Activated CD4-positive, alpha-beta T cell treated with anti-CD3 and anti-CD28 coated beads for 36 hours (primary cell): Measurements from ENCODE around the gene EPB41L2. TPM values are rescaled to one million over a fixed set of nuclear protein-coding genes. Genes with fewer than 3 reads are reported as not detected.

Experiments used
- ATAC-seq: fragments of 200-7000 bp; cut with Tn5 transposase; one replicate; pipeline ENCODE4 v1.10.0; 2021; ENCODE audit warnings: mild to moderate bottlenecking, moderate library complexity
- CTCF ChIA-PET: fragments of 350-600 bp; sonication (Branson Sonifier 250); formaldehyde crosslinking; loops from one replicate; lab custom pipeline; 2021; ENCODE audit warnings: antibody characterized with exemption; lab: Charles Lee
- POLR2A ChIA-PET: fragments of 350-600 bp; sonication (Branson Sonifier 250); formaldehyde crosslinking; loops from one replicate; lab custom pipeline; 2021; ENCODE audit warnings: antibody characterized with exemption, inconsistent platforms; lab: Charles Lee
- DNase-seq: peaks from one replicate; pipeline ENCODE4 v3.0.0-alpha.2; 2020
- H3K27ac Mint-ChIP-seq: one replicate; pipeline ENCODE4 v1.8.0; 2021; ENCODE audit warnings: mixed read lengths
- H3K27me3 Mint-ChIP-seq: one replicate; pipeline ENCODE4 v1.8.0; 2021; ENCODE audit warnings: mixed read lengths
- H3K36me3 Mint-ChIP-seq: one replicate; pipeline ENCODE4 v1.8.0; 2021; ENCODE audit warnings: low read depth, mixed read lengths
- H3K4me1 Mint-ChIP-seq: one replicate; pipeline ENCODE4 v1.8.0; 2021; ENCODE audit warnings: mixed read lengths
- H3K4me3 Mint-ChIP-seq: one replicate; pipeline ENCODE4 v1.8.0; 2021; ENCODE audit warnings: mild to moderate bottlenecking, moderate library complexity, mixed read lengths
- H3K9me3 Mint-ChIP-seq: one replicate; pipeline ENCODE4 v1.8.0; 2021; ENCODE audit warnings: low read depth, mixed read lengths
- intact Hi-C, 2 experiments: fragments of 100-400 bp; cut with DNase I in 1 of 2; cut with micrococcal nuclease in 1 of 2; formaldehyde crosslinking; loops; one replicate each; pipeline versions ENCODE4 v1.14.2 to v1.15.1; 2022 to 2024; cut with DNase I, micrococcal nuclease
- total RNA-seq, 2 experiments: library from RNA; stranded (reverse); gene quantifications; one replicate each; pipeline ENCODE4 v1.2.3, GENCODE V29; 2021

Gene EPB41L2
- total RNA-seq, 2 experiments from 2014 or later: 33.3 to 43.4 TPM

DNA sequence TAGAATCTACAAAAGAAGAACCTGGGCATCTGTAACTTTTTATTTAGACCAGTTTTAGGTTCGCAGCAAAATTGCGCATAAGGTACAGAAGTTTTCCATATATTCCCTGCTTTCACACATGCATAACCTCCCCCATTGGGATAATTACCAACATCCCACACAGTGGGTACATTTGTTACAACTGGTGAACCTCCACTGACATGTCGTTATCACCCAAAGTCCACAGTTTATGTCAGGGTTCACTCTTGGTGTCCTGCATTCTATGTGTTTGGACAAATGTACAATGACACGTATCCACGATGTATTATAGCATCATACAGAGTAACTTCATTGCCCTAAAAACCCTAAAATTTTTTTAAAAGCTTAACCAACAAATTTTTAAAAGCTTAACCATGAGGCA lies 126.1 kb downstream of the EPB41L2 start:
- H3K9me3 Mint-ChIP-seq: no peaks in the 10 kb centered on the region
- H3K4me3 Mint-ChIP-seq: no peak overlapping the region
- H3K27ac Mint-ChIP-seq: no peak overlapping the region
- no peaks in the 10 kb centered on the region for H3K27me3 Mint-ChIP-seq
- ChIA-PET CTCF (no interaction called here), POLR2A (no interaction called here)
- intact Hi-C loops: no loop called here
- ATAC-seq: no peak
- no peaks in the 10 kb centered on the region for H3K4me1 Mint-ChIP-seq
- DNase-seq: no peak
- no peaks in the 10 kb centered on the region for H3K36me3 Mint-ChIP-seq

DNA sequence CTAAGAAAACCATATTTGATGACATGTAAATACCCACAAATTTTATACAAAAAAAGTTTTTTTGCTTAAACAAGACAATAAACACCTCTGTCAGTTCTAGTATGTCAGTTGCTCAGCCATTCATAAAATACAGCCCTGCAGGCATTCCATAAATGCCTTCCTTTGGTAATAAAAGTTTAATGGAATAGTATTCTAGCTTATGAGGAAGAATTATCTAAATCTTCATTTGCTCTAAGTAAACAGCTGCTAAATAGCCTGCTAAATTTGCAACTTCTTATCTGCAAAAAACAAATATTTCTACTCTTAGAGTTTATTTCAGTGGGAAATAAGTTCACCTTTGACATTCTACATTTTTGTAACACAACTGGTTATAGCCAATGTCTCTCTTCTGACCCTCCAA lies 127.1 kb downstream of the EPB41L2 start:
- ATAC-seq (no peak), DNase-seq (no peak)
- H3K27me3 Mint-ChIP-seq: no peaks in the 10 kb centered on the region
- no peak overlapping the region for H3K27ac Mint-ChIP-seq
- ChIA-PET CTCF (interaction anchor here (0.7 kb wide), 1 partner anchor 60 kb away, joined by 3 read pairs; no protein-coding TSS in a partner anchor), POLR2A (no interaction called here)
- H3K4me3 Mint-ChIP-seq: no peak overlapping the region
- no peaks in the 10 kb centered on the region for H3K9me3 Mint-ChIP-seq
- peaks cover 1% of the 10 kb centered on the region for H3K36me3 Mint-ChIP-seq
- intact Hi-C loops: no loop called here
- H3K4me1 Mint-ChIP-seq: no peaks in the 10 kb centered on the region

DNA sequence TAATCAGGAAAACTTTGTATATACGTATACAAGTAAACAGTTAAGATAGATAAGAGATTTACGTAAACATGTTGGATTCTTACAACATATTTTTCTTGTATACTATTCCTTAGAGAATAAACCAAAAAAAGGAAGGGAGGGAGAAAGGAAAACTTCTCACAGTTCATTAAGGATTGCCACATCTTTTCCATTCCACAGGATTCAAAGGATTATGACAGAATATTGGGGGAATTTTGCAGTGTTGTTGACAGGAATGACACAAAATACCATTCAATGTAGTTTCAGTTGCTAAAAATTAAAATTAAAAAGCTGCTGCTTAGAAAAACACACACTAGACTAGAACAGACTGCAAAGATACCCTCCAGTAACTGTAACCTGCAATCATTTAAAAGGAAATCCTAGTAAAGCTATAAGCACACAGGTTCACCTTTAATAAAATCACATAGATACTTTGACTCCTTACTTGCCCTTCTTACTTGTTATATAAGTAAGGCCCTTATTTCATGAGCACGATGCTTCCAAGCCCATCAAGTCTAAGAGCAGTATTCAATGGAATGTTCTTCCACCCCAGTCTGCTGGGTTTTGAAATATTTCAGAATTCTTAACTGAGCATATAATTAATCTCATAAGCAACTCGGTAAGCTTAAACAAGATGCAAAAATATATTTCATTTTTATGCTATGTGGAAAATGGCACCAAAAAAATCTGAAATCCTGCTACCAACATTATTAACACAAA lies 128.0 kb downstream of the EPB41L2 start:
- H3K4me1 Mint-ChIP-seq: no peaks in the 10 kb centered on the region
- ATAC-seq (no peak), DNase-seq (no peak)
- H3K4me3 Mint-ChIP-seq: no peak overlapping the region
- ChIA-PET CTCF (no interaction called here), POLR2A (no interaction called here)
- no peak overlapping the region for H3K27ac Mint-ChIP-seq
- no peaks in the 10 kb centered on the region for H3K9me3 Mint-ChIP-seq
- intact Hi-C loops: no loop called here
- H3K36me3 Mint-ChIP-seq: peaks cover 1% of the 10 kb centered on the region
- no peaks in the 10 kb centered on the region for H3K27me3 Mint-ChIP-seq

DNA sequence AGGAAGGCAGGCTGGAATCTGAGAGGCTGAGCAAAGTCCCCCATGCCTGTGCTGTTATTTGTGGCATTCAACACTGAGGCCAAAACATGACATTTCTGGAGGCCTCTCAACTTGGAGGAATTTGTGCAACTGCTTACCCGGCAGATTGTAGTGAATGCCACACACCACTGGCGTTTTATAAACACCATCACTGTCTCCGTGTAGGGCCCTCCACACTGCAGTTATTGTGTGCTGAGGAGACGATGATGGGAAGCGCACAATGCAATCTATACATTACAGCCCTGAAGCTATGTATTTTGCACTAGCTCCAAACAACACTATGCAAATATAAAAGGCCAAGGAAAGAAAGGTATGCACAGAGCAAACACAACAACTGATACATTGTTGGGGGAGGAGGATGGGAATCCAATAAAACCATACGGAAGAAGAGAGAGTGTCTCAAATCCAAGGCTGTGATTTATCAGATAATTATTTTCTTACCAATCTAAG lies 129.3 kb downstream of the EPB41L2 start:
- DNase-seq (no peak), ATAC-seq (no peak)
- H3K27ac Mint-ChIP-seq: no peak overlapping the region
- intact Hi-C loops: no loop called here
- no peaks in the 10 kb centered on the region for H3K4me1 Mint-ChIP-seq
- H3K4me3 Mint-ChIP-seq: no peak overlapping the region
- no peaks in the 10 kb centered on the region for H3K9me3 Mint-ChIP-seq
- ChIA-PET POLR2A (no interaction called here), CTCF (no interaction called here)
- H3K27me3 Mint-ChIP-seq: no peaks in the 10 kb centered on the region
- H3K36me3 Mint-ChIP-seq: peaks cover 1% of the 10 kb centered on the region

DNA sequence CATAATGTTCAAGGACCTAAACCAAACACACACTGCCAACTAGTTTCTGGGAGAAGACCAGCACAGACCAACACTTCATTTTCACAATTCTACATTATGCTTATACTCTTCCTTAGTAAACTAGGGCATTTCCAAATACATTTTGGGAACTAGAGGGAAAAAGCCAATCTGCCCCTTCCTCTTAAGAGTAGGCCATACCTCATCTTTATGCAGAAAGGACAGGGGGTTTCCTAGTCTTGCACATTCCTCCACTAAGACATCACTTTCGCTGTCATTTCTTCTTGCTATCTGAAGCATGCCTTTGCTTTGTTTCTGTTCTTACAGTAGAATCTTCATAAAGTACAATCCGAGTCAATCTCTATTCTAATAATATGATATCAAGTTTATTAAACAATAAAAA lies 130.1 kb downstream of the EPB41L2 start:
- no peak for DNase-seq
- Mint-ChIP-seq H3K27me3 (no peaks in the 10 kb centered on the region), H3K9me3 (no peaks in the 10 kb centered on the region), H3K4me1 (no peaks in the 10 kb centered on the region), H3K27ac (no peak overlapping the region), H3K36me3 (peaks cover 1% of the 10 kb centered on the region), H3K4me3 (no peak overlapping the region)
- ChIA-PET POLR2A (no interaction called here), CTCF (no interaction called here)
- intact Hi-C loops: no loop called here
- ATAC-seq: no peak

DNA sequence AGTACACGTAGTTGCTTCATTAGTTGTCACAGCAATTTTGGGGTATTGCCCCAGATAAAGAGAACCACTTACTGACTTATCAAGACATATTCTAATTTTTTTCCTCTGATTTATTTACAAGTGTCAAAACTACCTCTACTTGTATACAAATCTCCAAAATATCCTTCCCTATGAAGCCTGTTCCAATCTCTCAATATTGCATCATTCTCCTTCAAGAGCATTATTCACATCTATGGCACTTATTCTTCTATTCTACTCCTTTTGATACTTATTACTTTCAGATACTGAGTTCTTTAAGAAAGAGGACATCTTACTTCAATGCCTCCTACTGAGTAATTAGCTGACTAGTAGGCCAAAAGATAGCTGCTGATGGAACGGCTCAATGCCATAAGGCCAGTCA lies 130.6 kb downstream of the EPB41L2 start:
- DNase-seq: no peak
- no peak overlapping the region for H3K27ac Mint-ChIP-seq
- H3K4me3 Mint-ChIP-seq: no peak overlapping the region
- ChIA-PET POLR2A (no interaction called here), CTCF (no interaction called here)
- H3K36me3 Mint-ChIP-seq: peaks cover 1% of the 10 kb centered on the region
- H3K4me1 Mint-ChIP-seq: no peaks in the 10 kb centered on the region
- ATAC-seq: no peak
- intact Hi-C loops: no loop called here
- no peaks in the 10 kb centered on the region for H3K9me3 Mint-ChIP-seq
- H3K27me3 Mint-ChIP-seq: no peaks in the 10 kb centered on the region

DNA sequence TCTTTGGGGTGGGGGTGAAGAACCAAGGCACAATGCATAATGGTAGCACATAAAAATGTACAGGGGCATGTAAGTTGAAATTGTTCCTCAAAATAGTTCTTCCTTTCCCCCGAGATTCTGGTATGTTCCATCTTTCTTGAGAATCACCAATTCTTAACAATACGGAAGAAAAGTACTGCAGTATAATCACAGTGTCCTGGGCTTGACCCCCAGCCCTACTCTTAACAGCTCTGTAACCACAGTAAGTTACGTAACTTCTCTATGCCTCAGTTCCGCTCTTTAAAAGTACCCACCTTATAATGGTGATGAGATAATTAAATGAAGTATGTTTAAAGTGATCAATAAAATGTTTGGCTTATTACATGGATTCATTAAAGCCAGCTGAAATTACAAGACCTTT lies 131.4 kb downstream of the EPB41L2 start:
- DNase-seq (no peak), ATAC-seq (no peak)
- Mint-ChIP-seq H3K27me3 (no peaks in the 10 kb centered on the region), H3K36me3 (peaks cover 1% of the 10 kb centered on the region), H3K4me3 (no peak overlapping the region), H3K27ac (no peak overlapping the region), H3K4me1 (no peaks in the 10 kb centered on the region), H3K9me3 (no peaks in the 10 kb centered on the region)
- ChIA-PET CTCF (no interaction called here), POLR2A (no interaction called here)
- intact Hi-C loops: no loop called here

DNA sequence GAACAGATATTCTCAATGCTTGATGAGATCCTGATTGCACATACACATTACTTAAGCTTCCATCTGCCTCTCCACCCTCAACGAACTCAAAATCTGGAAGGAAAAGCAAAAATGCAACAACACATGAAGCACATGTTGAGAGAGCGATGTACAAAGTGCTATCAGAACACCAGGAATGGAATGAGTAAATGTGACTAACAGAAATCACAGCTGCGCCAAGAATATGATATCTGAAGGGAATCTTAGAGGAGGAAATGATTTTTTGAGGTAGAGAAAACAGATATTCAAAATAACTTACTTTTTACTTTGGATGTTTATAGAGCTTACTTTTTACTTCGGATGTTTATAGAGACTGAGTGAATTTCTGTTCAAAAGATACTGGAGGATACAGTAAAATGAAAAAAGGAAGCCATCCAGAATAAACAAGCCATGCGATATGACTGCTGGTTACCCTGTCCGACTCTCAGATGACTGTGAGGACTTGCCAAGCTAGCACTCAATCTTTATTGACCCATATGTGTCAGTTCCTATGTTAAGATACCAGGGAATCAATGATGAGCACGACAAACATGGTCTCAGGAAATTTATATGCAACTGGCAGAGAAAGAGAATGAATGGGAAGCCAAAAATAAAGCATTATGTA lies 133.9 kb downstream of the EPB41L2 start:
- H3K27me3 Mint-ChIP-seq: no peaks in the 10 kb centered on the region
- ChIA-PET POLR2A (no interaction called here), CTCF (interaction anchor here (0.6 to 1.0 kb wide), 3 partner anchors 8 to 179 kb away, joined by 3 read pairs; no protein-coding TSS in a partner anchor)
- ATAC-seq (no peak), DNase-seq (no peak)
- no peak overlapping the region for H3K4me3 Mint-ChIP-seq
- peaks cover 3% of the 10 kb centered on the region for H3K36me3 Mint-ChIP-seq
- H3K4me1 Mint-ChIP-seq: no peaks in the 10 kb centered on the region
- H3K9me3 Mint-ChIP-seq: no peaks in the 10 kb centered on the region
- no peak overlapping the region for H3K27ac Mint-ChIP-seq
- intact Hi-C loops: no loop called here

DNA sequence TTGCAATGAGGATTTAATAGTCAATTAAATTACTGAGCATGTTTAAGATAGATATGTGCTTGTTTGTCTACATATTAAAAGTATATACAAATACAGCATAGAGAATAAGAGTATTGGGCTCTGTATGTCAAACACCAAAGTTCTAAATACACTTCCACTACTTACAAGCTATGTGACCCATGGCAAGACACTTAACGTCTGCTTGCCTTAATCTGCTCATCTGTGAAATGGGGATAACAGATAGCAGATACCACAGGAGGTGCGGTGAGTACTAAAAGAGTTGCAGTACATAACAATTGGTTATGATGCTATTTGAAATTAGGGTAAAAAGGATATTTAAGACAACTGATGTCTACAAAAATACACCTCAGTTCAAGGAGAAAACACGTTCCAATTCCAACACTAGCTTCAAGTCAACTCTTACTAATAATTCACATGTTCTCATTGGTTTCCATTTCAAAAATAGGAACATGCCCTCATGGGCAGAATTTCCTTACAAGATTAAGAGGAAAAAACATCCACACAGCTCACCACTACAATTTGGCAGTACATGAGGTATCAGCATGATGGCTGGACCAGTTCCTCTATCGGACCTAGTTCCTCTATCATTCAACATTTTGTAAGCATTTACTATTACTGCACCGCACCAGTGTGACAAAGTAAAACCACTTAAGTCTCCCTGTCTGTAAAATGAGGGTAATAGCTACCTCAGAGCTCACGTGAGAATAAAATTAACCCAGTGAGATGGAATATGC lies 134.7 kb downstream of the EPB41L2 start:
- no peaks in the 10 kb centered on the region for H3K27me3 Mint-ChIP-seq

DNA sequence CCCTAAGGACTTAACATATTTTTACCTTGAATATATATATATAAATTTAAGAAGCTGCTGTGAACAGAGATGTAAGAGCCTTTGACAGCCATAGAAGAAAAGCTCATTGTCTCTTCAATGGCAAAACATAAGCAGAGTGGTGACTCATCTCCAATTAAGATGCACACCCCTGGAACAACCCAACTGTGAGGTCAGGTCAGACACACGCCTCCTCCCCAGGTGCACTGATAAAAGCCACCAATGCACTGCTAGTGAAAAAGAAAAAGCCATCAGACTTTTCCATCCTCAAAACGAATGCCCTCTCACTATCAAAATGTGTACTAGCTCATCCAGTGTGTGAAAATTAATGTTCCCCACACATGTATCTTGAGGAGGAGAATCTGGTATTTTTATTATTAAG lies 135.7 kb downstream of the EPB41L2 start:
- DNase-seq (no peak), ATAC-seq (no peak)
- intact Hi-C loops: no loop called here
- Mint-ChIP-seq H3K27ac (no peak overlapping the region), H3K27me3 (no peaks in the 10 kb centered on the region), H3K36me3 (peaks cover 3% of the 10 kb centered on the region), H3K4me3 (no peak overlapping the region), H3K9me3 (no peaks in the 10 kb centered on the region), H3K4me1 (no peaks in the 10 kb centered on the region)
- ChIA-PET POLR2A (no interaction called here), CTCF (interaction anchor here (0.6 to 1.0 kb wide), 2 partner anchors 42 to 1171 kb away, joined by 3 read pairs; no protein-coding TSS in a partner anchor)

More for the DNA sequence above, 134.7 kb downstream of the EPB41L2 start:
- no peak overlapping the region for H3K4me3 Mint-ChIP-seq
- POLR2A ChIA-PET: no interaction called here
- no peaks in the 10 kb centered on the region for H3K4me1 Mint-ChIP-seq
- intact Hi-C loops: no loop called here
- H3K9me3 Mint-ChIP-seq: no peaks in the 10 kb centered on the region
- ATAC-seq (no peak), DNase-seq (no peak)
- H3K27ac Mint-ChIP-seq: no peak overlapping the region
- peaks cover 3% of the 10 kb centered on the region for H3K36me3 Mint-ChIP-seq
- CTCF ChIA-PET: interaction anchor here (0.6 to 0.7 kb wide), 2 partner anchors 7 to 178 kb away, joined by 3 read pairs; no protein-coding TSS in a partner anchor

DNA sequence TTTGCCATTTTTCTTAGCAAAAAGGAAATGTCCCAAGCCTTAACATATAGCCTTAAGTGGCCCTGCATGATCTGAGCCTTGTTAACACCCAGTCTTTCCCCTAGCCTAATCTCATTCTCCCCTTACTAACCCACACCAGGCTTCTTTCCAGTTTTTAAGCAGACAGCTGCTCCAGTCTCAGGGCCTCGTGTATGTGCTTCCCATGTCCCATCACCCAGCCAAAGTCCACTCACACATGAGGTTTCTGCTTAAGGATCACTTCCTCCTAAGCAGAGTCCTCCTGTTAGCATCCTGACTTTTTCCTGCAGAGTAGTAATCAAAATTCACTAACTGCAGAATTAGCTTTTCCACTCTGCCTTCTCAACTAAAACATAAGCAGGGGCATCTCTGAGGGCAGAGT lies 139.7 kb downstream of the EPB41L2 start:
- Mint-ChIP-seq H3K4me3 (no peak overlapping the region), H3K9me3 (no peaks in the 10 kb centered on the region), H3K4me1 (no peaks in the 10 kb centered on the region), H3K27me3 (no peaks in the 10 kb centered on the region), H3K36me3 (peaks cover 2% of the 10 kb centered on the region), H3K27ac (no peak overlapping the region)
- intact Hi-C loops: no loop called here
- no peak for DNase-seq
- CTCF ChIA-PET: no interaction called here
- POLR2A ChIA-PET: no interaction called here
- no peak for ATAC-seq
